Measurements from ENCODE around the gene TTLL10.

- TF ChIP-seq CTCF (IDR thresholded peaks at IDR 0.05; ENCODE audit: insufficient read depth, low read length), result no peak
- TF ChIP-seq POLR2AphosphoS5 (IDR thresholded peaks at IDR 0.05; ENCODE audit: low read depth), result no peak
- no peak for TF ChIP-seq SPI1 (IDR thresholded peaks at IDR 0.05; ENCODE audit: borderline replicate concordance, low read depth)
- TF ChIP-seq REST (IDR thresholded peaks at IDR 0.05; ENCODE audit: insufficient replicate concordance, low read depth), result no peak
Measured at GRCh38 chr1:1144843-1145546, 28.7 kb upstream of the TTLL10 start.

Data from HL-60 (cell line).